8988T (cell line): Measurements from ENCODE around the gene PAK1.

ENCODE experiments used
- DNase-seq: peaks from one replicate; pipeline ENCODE4 v3.0.0; 2011

Gene PAK1

DNA sequence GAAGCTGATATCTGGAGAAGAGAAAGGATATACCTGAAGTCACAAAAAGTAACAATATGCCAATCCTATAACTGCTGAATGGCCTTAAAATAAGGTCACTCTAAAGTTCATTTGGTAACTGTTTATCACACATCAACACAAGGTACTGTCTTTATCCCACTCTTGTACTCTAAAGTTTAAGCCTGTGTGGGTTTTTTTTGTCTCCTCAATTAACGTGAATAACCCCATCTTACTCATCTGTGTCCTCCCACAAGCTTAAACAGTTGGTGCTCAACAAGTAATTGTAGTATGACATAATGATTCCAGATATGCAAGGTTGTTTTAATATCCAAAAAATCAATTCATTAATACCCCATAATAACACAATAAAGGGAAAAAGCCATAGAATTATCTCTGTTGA, 42.1 kb downstream of the PAK1 start:
- no peak for DNase-seq

DNA sequence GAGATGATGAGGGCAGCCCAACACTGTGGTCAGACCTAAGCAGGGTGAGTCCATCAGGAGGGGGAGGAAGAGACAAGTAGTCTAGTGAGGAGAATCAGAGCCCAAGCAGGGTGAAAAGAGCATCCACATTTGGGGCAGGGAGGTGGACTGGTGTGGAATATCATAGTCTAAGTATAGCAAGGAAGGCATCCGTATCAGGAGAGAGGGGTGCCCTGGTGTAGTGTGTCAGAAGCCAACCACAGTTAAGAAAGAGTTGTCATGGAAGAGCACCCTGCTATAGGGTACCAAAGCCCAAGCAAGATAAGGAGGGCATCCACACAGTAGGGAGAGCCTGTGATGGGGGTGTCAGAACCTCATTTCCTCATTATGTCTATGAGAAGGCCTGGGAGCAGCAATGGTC, 45.3 kb downstream of the PAK1 start:
- no peak for DNase-seq

GRCh38 chr11:77425346-77425745, 48.5 kb downstream of the PAK1 start:
- no peak for DNase-seq

- DNase-seq, result no peak
Observed at GRCh38 chr11:77424644-77425043, 49.2 kb downstream of the PAK1 start.

DNA sequence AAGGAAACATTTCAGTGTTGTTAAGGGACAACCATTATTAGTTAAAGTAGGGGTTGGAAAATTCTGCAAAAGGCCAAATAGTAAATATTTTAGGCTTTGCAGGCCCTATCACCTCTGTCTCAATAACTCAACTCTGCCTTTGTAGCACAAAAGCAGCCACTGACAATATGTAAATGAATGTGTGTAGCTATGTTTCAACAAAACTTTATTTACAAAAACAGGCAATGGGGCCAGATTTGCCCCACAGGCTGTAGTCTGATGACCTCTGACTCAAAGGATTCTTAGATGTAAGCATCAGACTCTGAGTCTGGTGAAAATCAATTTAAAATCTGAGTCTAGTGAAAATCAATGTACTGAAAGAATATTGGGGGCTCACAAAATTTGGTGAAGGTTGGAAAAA, 50.3 kb downstream of the PAK1 start:
- DNase-seq, result no peak

DNA sequence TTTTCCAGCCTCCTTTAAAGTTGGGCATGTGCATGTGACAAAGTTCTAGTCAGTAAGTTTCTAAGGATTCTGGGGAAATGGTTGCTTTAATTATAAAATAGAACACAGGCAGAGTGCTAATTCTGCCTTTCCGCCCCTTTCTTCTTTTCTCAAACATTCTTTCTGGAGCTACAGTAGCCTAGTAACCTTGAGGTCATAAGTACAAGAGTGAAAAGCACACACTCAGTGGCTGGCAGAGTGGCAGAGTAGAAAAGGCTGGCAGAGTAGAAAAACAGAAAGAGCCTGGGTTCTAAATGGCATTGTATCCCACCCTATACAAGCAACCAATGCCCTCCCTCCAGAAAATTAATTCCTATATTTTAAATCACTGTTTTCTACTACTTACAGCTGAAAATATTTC, 51.2 kb downstream of the PAK1 start:
- DNase-seq, result no peak

DNA sequence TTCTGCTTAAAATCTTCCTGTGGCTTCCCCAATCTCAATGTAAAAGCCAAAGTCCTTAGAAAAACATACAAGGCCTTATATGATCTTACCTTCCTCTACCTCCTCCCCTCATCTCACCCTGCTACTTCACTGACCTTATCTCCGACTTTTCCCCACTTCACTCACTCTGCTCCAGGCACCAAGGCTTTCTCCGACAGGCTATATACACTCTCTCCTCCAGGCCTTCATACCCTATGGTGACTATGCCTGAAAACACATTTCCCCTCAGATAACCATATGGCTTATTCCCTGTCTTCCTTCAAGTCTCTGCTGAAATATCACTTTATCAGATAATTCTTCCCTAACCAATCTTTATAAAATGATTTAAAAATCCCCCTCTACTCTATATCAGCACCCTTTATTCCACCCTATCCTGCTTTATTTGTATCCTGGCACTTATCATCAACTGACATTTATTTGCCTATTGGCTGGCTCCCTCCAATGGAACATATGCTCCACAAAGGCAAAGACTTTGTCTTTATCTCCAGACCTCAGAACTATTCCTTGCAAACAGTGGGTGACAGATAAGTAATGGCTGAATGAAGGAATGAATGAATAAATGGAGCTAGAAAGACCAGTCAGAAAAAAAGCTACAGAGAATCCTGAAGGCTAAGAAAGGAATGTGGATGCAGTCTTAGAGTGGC, 52.7 kb downstream of the PAK1 start:
- DNase-seq, result no peak

GRCh38 chr11:77418971-77419597, 54.8 kb downstream of the PAK1 start:
- no peak for DNase-seq

- no peak for DNase-seq
Observed at GRCh38 chr11:77418155-77418970, 55.5 kb downstream of the PAK1 start.

DNA sequence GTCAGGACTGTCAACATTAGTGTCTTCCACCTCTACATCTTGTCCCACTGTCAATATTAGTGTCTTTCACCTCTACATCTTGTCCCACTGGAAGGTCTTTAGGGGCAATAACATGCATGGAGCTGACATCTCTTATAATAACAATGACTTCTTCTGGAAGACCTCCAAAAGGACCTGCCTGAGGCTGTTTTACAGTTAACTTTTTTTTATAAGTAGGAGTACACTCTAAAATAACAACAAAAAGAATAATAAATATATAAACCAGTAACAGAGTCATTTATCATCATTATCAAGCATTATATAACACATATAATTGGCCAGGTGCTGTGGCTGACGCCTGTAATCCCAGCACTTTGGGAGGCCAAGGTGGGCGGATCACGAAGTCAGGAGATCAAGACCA, 57.5 kb downstream of the PAK1 start:
- no peak for DNase-seq

- DNase-seq, result no peak
Observed at GRCh38 chr11:77413850-77414460, 59.9 kb downstream of the PAK1 start.

GRCh38 chr11:77412814-77413213, 61.1 kb downstream of the PAK1 start:
- DNase-seq, result no peak

DNA sequence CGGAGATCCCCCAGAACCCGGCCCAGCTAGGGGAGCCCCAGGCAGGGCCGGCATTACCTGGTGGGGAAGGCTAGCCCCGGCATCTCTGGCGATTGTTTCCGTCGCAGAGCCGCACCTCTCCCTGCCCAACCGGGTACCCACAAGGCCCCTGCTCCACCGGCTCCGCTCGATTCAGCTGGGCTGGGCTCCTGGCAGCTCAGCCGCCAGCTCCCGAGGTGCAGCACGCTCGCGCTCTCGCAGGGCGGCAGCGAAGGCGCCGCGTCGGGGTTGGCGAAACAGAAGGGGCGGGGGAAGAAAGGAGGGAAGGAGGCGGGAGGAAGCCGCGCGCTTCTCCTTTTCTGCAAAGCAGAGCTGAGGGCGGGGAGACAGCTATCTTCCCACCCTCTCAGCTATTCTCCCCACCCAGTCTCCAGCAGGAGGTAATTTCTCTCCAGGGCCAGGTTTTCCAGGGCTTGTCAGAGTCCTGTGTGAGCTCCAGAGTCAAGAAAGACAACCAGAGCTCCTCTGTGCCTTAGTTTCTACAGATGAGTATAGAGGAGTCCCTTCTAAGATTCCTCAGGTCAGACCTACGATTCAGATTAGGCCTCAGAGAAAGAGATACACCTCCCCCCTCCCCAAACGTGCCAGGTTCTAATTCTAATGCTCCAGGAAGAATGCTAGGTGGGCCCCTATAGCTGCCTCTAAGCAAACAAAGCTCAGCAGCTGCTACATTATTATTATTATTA, 62.0 kb downstream of the PAK1 start:
- peak; percentile 60 for DNase-seq

DNA sequence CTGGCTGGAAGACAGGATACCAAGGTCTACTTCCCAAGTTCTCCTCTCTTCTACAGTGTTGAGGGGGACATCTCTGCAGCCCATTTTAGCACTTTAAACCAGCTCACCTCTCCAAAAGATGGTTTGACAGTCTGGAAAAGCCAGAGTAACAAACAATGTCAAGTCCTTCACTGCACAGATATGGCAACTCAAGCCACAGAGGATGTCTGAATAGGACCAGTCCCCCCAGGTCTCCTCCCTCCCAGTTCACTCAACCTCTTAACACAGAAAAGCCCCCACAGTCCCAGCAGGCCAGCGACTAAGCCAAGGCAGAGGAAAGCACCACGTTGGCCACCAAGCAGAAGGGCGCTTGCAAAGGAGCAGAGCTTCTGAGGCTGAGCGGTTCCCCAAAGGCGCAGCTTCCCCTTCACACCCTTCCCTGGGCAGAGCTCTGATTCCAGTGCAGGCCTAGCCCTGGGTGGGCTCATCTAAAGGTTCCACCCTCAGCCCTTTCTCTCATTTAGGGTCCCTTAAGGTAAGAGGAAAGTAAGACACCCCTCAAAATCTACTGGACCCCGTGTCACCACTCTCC, 62.7 kb downstream of the PAK1 start:
- DNase-seq, result peak; percentile 20

- DNase-seq, result no peak
Observed at GRCh38 chr11:77410076-77410827, 63.6 kb downstream of the PAK1 start.

- no peak for DNase-seq
Observed at GRCh38 chr11:77409046-77409445, 64.8 kb downstream of the PAK1 start.

- peak; percentile 37 for DNase-seq
Observed at GRCh38 chr11:77407613-77408012, 66.3 kb downstream of the PAK1 start.

GRCh38 chr11:77406396-77406795, 67.5 kb downstream of the PAK1 start:
- no peak for DNase-seq

DNA sequence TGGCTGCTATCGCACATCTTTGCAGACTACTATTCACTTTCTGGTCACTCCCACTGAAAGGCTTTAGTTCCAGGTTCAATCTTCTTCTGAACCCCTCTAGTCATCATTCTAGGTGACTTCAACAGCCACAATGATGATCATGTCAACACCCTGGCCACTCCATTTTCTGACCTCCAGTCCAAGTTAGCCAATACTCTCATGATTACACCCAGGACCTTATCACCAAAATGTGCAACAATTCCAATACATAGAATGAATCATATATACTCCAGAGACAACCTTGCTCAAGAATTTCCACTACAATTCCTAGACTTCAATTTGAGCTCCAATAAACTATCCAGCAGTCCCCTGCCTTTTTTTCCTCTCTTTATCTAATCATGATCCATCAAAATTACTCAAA, 70.7 kb downstream of the PAK1 start:
- no peak for DNase-seq

DNA sequence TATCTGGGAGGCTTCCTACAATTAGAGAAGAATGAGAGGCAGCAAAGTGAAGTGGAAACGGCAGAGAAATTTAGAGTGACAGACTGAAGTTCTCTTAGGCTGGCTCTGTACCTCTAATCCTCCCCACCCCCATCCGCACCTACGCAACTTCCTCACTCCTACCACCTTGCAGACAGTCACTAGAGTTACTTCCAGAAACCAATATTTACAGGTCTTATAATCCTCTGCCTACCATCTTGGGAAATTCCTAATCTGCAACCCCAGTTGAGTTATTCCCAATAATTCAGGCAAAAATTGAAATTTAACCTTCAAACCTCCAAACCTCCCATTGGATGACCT, 71.7 kb downstream of the PAK1 start:
- no peak for DNase-seq

DNA sequence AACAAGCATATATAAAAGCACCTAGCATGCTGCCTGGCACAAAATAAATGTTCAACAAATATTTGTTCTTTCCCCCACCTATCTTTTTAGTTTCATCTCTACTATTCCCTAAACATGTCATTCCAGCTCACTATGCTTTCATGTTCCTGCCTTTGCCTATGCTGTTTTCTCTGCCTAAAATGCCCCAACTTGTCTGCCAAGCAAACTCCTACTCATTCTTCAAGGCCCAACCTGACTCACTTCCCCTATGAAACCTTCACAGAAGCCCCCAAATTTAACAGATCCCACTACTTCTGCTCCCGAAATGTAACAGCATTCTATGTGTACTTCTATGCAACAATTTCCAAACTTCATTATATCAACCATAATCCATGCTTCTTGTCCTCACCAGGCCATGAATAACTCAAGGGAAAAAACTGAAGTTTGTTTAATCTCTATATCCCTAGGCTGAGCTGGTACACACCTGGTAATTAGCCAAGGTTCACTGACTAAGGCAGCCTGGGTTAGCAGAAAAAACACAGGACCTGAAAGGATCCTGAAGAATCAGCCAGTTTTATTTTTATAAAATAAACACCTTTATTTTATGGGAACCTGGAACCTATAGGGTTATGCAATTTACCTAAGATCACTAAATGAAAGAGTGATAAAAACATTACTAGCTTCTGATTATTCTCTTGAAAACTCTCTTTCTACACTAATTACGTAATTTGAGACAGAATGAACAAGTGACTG, 72.2 kb downstream of the PAK1 start:
- no peak for DNase-seq
